ENCODE results near the gene GFOD1.
A peak's percentile ranks its signal among the peaks of the same experiment; 100 is the strongest.

DNA sequence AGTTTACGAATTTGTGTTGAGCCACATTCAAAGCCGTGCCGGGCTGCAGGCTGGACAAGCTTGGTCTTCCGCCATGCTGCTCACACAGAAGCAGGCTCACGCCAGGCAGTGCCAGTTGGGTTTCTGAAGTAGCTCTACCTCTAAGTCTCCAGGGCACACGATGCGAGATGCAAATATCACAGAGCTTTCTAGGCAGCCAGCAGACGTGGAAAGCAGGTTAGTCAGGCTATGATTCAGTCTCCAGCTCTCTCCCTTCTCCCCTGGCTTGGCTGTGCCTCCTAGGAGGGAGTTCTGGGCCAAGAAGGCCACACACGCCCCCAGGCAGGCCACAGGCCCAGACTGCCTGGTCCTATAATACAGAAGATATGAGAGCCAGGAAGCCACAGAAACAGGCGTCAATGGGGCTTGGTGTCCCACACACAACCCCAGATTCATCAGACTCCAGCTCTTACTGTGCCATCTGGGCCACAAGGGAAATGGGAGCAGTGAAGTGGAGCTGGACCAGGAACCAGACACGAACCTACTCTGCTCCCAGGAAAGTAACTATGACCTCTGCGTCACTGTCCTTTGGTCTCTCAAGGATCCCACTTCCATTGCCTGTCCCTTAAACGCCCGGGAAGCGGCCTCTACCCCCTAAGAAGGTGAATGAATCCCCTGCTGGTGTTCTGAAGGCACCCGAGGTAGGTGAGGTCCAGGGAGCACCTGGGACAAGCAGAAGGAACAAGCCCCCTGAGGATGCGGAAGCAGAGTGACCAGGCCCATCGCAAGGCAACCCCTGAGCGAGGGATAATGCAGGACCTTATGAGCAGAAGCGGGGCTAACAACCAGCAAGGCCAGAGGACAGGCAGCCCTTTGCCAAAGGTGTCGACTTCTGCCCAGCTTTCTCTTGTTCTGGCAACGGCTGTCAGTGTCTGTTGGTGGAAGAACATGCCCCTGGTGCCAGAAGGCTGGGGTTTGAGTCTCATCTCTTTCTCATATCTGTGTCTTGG lies 61.2 kb downstream of the GFOD1 start:
- TF ChIP-seq, protein P1, sequence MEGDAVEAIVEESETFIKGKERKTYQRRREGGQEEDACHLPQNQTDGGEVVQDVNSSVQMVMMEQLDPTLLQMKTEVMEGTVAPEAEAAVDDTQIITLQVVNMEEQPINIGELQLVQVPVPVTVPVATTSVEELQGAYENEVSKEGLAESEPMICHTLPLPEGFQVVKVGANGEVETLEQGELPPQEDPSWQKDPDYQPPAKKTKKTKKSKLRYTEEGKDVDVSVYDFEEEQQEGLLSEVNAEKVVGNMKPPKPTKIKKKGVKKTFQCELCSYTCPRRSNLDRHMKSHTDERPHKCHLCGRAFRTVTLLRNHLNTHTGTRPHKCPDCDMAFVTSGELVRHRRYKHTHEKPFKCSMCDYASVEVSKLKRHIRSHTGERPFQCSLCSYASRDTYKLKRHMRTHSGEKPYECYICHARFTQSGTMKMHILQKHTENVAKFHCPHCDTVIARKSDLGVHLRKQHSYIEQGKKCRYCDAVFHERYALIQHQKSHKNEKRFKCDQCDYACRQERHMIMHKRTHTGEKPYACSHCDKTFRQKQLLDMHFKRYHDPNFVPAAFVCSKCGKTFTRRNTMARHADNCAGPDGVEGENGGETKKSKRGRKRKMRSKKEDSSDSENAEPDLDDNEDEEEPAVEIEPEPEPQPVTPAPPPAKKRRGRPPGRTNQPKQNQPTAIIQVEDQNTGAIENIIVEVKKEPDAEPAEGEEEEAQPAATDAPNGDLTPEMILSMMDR (IDR thresholded peaks at IDR 0.05): no peak
- TF ChIP-seq POLR2AphosphoS5 (IDR thresholded peaks at IDR 0.05) (peak; percentile 45), POLR2A (IDR thresholded peaks at IDR 0.05) (no peak)

Data from gastroesophageal sphincter (tissue), 3 donors.